COLO829 (cell line): Measurements from ENCODE around the gene UBE2D1.

Experiments
- DNase-seq: peaks from one replicate; pipeline ENCODE4 v3.0.0; 2012; ENCODE audit warnings: low spot score

The UBE2D1 gene

DNA sequence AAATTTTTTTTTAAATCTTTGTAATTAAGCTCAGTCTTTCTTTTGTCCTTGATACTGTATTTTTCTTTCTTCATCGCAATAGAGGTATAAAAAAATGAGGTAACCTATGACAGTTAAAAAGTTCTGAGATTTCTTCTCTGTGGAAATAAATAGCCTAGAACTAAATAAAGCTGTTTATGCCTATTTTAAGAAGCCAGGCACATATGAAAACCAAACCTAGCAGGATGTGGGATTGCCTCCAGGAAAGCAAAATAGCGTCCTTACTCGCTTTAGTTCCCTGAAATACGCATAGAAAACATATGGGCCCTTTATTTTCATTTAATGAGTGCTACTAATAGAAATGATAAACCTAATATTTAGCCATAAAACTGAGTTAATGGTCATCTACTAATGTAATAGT, 6.6 kb downstream of the UBE2D1 start:
- no peak for DNase-seq

DNA sequence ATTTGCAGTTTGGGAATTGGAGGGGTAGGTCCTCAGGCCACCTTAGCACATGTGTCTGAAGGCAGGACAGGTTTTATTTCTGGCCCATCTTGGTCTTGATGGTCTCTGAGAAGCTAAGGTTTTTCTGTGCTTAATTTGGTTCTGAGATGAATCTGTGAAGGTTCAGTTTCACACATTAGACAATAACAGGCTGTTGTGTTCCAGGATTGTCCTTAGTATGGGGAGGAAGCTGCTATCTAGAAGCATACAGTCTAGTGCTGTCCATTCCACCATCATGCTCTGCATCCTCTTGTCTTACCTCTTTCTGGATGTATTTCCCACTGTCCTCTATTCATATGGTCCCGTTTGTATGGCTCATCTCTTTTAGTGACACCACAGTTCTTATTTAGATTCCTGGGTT, 7.1 kb downstream of the UBE2D1 start:
- DNase-seq: no peak

DNA sequence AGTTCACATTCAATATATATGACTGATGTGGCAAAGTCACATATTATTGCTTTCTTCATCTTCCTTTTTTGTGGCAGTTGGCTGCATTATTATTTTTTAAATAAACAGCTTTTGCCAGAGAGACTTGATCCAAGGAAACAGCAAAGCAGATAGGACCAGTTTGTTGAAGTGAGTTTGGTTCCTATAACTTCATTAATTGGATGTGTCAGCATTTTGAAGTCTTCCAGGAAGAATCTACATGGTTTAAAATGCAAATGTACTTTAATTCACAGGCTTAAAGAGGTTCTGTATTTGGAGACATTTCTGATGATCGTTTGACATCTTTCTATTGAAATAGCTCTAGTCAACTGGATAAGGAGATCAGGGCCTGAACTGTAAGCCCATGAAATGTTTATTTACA, 13.2 kb downstream of the UBE2D1 start:
- DNase-seq: no peak

DNA sequence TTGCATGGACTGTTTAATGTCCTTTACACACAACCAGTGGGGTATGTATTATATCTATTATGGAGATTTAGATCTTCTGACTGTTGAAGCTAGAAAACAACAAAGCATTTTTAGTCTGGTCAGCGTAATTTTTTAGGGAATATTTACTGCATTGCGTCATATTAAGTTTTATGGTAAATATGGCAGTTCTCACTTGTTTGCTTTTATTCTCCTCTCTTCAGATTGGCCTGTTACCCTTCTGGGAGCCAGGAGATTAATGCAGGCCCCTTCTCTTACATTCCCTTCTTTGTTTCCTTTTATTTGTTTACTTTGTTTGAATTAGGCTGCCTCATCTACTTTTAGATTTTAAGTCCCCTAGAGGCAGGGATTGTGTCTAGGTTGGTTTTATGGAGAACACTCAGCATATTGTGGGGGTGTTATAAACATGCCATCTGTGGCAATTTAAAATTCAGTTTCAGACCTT, 13.8 kb downstream of the UBE2D1 start:
- no peak for DNase-seq

DNA sequence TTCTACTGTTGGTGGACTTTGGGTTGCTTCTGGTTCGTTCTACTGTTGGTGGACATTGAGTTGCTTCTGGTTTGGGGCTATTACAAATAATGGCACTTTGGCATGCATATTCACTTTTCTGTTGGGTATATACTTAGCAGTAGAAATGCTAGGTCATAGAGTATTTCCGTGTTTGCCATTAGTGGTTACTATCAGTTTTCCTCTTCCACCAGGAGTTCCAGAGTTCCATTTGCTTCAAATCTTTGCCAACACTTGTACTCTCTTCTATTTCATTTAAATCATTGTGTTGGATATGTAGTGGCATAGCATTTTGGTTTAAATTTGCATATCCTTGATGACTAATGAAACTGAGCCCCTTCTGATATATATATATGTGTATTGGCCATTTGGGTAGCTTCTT, 15.2 kb downstream of the UBE2D1 start:
- no peak for DNase-seq

DNA sequence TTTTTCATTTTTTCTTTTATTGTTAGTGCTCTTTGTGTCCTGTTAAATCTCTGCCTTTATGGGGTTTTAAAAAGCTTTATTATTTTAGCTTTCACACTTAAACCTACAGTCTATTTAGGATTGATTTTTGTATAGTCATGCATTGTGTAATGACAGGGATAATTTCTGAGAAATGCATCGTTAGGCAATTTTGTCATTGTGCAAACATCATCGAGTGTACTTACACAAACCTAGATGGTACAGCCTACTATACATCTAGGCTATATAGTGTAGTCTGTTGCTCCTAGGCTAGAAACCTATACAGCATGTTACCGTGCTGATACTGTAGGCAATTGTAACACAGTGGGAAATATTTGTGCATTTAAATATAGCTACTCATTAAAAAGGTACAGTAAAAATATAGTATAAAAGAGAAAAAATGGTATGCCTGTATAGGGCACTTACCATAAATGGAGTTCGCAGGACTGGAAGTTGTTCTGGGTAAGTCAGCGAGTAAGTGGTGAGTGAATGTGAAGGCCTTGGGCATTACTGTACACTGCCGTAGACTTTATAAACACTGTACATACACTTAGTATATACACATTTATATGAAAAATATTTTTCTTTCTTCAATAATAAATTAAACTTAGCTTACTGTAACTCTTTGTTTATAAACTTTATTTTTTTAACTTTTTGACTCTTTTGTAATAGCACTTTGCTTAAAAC, 16.0 kb downstream of the UBE2D1 start:
- DNase-seq: no peak

DNA sequence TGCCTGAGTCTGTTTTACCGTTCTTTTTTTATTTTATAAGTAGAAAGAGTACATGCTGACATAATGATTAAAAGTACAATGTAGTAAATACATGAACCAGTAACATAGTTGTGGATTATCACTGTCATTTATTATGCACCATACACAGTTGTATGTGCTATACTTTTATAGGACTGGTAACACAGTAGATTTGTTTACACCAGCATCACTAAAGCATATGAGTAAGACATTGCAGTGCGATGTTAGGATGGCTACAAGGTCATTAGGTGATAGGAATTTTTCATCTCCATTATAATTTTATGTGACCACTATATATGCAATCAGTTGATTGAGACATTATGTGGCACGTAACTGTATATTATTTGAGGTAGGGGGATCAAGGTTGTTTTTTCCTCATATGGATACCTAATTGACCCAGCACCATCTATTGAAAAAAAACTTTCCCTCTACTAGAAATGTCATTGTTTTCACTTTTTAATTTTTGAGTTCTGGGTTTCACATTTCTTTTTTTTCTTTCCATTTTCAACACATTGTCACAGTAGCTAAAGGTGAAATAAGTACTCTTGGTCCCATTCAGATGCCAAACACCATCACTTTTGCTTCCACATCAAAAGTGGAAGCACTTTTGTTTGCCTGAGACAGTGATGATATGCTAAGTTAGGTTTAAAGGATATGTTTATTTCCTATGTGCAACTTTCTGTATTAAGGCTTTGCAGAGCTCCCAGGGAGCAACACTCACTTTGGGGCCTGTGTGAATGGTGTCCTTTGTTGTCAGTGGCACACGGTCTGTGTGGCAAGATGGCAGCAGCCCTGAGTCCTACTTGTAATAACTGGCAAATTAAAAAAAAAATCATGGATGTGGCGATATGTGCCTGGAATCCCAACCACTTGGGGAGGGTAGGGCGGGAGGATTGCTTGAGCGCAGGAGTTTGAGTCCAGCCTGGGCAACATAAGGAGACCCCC, 17.1 kb downstream of the UBE2D1 start:
- no peak for DNase-seq

DNA sequence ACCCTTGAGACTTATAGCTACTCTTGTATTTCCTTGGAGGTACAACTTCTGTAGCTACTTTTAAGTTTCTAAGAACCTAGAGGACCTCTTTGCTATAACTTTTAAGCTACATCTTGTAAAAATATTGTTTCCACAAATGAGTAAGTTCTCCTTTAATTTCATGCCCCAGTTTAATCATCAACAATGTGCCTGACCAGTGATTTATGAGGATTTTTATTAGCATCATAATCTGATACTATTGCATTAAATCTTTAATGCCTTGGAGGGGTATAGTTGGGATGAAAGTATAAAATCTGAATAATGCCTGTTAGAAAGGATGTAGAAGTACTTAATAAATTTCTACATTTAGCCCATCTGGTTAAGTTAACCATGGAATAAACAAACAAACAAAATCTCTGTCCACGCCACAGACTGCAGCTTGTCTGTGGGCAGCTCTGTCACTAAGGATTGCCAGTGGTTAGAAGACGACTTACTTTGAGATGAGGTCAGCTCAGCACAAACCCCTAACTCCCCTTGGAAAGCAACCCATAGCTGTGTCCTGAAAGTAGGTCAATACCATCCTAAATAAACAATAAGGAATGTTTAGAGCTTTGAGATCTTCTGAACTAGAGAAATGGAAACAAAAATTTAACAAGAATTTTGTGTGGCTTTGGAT, 18.3 kb downstream of the UBE2D1 start:
- DNase-seq: no peak

DNA sequence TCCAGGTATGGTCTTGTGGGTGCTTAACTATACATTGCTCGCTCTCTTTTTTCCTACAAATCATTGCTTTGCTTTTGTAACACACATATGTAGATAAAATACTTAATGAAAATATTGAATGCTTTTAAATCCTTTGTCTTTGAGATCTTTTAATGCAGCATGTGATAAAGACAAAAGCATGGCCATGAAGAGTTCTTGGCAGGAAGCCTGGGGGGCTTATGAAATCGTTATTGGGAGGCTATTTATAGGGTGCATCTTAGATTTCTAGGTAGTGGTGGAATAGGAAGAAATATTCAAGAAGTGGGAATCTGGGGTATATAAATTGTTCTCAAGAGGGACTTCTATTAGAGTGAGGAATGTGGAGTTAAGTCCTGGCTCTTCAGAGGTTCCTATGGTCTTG, 21.9 kb downstream of the UBE2D1 start:
- no peak for DNase-seq

DNA sequence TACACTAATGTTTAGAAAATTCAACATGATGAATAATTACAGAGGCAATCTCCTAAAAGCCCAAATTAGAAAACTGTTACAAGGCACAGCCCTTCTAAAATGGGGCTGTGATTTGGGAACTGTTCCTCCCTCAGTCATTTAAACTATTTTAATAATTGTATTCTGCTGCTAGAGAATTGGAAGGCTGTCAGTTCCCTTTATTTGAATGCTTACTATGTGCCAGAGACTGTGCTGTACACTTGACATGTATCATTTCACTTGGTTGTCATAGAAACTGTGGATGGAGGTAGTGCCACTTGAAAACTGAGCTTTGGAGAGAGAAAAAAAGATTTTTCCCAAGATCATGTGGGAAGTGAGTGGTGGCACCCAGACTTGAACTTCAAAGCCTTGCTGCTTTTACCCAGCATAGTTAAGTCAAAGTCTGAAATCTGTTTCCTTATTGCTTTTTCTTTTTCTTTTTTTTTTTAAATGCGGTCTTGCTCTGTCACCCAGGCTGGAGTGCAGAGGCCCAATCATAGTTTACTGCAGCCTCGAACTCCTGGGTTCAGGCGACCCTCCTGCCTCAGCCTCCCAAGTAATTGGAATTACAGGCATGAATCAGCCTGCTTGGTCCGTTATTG, 23.6 kb downstream of the UBE2D1 start:
- DNase-seq: no peak

DNA sequence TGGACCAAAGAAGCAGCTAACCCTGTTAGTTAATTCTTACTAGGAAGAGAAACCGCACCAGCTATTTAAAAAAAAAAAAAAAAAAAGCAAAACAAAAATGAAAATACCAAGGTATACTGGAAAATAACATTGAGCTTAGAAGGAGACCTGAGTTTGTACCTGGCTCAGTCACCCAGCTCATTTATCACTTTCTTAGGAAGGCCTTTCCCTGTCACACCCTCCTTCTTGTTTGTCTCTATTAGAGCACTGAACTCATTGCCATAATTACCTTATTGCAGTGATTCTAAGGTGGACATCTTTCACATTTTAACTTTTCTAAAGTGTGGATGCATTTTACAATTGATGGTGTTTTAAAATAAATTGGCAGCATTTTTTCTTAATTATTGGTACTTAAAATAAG, 24.1 kb downstream of the UBE2D1 start:
- no peak for DNase-seq

DNA sequence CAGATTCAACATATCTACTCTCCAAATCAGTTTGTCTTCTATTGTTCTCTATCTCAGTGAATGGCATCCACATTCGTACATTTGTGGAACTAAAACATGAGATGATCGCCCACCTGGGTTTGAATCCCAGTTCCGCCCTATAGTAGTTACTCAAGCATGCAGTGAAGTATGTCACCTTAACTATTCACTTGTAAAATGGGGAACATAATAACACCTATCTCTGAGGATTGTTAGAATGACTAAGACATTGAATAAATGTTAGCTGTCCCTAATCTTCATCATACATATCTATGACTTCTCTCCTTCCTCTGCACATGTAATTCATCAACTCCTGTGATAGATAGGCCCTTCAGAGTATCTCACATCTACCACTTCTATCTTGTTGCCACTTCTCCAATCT, 24.7 kb downstream of the UBE2D1 start:
- no peak for DNase-seq

DNA sequence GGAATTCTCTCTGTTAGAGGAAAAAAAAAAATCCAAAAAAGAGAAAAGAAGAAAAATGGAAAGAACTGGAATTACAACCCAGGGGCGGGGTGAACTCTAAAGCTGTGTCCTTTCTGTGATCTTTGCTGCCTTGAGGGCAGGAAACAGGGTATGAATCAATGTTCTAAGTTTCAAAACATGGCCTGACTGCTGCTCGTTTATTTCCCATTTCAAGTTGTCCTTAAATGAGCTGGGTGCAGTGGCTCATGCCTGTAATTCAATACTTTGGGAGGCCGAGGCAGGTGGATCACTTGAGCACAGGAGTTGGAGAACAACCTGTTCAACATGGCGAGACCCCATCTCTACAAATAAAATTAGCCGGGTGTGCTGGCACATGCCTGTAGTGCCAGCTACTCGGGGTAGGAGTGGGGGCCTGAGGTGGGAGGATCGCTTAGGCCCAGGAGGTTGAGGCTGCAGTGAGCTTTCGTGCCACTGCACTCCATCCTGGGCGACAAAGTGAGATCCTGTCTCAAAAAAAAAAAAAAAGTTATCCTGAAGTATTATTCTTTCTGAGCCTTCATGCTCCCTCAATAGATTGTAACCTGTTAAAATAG, 25.7 kb downstream of the UBE2D1 start:
- DNase-seq: no peak

DNA sequence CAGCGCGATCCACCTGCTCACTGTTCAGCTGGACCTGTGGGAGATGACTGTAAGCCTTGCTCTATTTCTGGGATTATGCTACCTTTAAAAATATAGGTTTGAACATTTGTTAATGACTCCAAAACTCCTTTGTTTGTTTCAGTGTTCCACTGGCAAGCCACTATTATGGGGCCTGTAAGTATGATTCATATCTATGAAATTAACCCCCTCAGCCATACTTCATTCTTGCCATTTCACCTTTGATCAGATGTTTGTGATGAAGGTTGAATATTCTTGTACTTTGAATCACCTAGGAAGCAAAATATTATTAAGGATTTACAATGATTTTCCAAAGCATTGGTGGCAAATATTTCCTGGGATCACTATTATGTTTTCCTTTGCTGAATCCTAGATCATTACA, 26.5 kb downstream of the UBE2D1 start:
- DNase-seq: no peak

DNA sequence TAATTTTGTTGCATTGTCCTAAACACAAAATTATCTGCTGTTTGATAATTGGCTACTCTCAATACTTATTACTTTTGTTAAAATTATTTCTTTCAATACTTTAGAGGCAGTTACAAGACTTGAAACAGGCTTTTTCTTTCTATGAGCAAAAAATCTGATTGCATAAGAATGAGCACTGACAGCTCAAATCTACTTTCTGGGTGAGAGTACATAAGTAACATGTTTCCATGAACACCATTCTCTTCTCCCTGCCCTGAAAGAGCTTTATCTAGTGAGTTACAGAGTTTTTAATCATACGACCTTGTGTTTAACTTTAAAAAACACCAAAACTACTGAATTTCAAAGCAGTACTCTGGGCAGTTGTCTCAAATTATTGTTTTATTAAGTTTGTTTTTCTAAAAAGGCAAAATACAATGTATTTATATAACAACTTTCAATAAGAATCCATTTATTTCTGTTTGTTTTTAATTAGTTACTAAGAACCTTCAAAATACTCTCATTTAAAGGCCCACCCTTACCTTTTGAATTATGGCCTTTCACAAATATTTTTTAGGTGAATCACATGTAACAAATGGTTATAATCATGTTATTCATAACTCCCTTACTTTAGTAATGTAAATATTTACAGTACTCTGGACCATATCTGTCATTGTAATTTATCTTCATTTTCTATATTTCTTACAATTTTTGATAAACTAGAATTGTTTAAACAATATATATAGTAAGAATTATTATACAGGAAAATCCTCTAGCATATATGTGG, 27.4 kb downstream of the UBE2D1 start:
- no peak for DNase-seq

DNA sequence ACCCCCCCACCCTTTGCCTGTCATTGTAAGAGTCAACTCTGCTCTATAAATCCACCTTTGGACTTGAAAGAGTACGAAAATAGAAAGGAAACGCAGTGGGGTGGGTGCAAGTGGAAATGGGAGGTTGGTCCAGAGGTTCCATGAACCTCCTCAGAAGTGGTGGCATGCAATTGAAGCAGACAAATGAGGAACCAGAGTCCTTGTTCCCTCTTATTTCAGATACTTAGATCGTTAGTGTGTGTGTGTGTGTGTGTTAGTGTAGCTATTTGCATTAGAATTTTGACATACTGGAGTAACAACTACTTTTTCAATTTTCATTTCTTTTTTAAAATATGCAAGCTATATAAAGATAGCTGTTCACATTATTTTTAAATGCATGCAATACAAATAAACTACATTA, 32.3 kb downstream of the UBE2D1 start:
- no peak for DNase-seq

DNA sequence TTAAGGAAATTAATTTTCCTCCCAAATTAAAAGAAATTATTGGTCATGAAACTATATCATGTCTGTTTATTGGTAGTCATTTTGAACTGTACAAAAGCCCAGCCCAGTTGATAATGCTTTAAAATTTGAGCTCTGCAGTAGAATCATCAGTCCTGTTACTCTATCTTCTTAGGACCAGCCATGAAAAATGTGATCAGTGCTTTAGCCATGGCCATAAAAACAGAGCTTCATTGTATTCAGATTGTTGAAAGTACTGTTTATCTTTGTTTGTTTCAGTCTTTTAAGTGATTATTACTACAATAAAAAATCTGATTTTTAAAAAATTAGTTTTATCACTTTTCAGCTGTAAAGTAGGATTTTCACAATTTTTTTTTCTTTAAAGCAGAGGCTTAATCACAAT, 36.7 kb downstream of the UBE2D1 start:
- no peak for DNase-seq

DNA sequence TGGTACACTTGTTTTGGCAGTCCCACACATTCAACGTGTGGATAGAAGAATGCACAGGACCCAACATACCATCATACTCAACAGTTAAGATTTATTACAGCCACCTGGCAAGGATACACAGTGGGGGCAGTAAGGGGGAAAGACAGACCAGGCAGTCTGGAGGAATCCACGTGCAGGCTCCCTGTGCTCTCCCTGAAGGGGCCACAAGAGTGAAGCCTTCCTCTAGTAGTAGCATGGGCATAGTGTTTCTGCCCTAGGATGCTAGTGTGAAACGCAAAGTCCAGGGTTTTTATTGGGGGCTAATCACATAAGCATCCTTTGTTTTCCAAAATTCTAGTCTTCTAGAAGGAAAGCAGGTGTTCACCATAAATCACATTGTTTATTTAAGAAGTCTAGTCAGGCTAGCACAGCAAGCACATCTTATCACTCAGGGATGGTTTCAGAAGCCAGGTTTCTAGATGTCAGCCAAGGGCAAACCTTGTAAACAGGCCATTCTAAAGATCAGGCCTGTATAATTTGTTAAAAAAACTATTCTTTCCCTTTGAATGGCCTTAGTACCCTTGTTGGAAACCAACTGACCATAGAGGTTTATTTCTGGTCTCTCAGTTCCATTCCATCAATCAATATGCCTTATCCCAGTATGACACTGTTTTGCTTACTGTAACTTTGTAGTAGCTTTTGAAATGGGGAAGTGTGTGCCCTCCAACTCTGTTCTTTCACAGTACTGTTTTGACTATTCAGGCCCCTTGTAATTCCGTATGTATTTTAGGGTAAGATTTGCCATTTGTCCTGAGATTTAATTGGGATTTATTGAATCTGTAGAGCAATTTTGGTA, 38.0 kb downstream of the UBE2D1 start:
- DNase-seq: no peak

DNA sequence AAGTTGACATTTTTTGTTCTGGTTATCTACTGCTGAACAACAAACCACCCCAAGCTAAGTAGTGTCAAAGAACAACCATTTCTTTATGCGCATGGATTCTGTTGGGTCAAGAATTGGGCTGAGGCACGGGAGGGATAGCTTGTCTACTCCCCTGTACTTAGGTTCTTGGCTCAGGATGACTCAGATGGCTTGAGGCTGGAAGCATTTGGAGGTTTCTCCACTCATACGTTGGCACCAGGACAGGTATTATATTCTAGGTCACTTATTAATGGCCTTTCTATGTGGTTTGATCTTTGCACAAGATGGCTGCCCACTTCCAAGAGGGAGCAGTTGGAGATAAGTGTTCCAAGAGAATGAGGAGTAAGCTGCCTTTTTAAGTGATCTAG, 38.6 kb downstream of the UBE2D1 start:
- DNase-seq: no peak

DNA sequence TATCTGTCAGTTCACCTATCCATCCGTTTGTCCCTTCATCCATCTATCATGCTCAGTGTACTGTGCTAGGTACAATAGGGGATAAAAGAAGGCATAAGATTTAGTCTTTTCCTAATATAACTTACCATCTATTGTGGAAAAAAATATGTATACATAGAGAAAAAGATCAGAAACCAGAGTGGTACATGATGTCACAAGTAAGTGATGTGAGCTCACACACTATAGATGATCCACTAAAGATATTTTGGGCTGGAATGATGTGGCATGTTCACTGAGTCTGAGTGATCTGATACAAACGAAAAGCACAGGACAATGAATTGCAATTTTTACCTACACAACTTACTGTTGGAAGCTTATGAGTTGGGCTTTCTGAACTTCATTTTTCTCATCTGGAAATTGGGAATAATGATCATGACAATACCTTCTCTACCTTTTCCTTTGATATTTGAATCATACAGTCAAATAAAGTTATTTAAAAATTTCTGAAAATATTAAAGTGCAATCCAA, 47.7 kb downstream of the UBE2D1 start:
- DNase-seq: no peak
